IMR-90 (cell line): ENCODE results near the gene FSD1. TPM values are rescaled to one million over a fixed set of nuclear protein-coding genes. Genes with fewer than 3 reads are reported as not detected.

Experiments used
- ATAC-seq: fragments of 200-7000 bp; cut with Tn5 transposase; 2 replicates; pipeline ENCODE4 v1.9.1; 2020; ENCODE audit warnings: low read depth, mild to moderate bottlenecking, moderate library complexity
- BruUV-seq: library from RNA; stranded (reverse); fragments of 400-500 nt; replicated peaks from 2 replicates; lab custom pipeline; 2021; lab: Mats Ljungman, UMichigan
- CTCF ChIA-PET: fragments of 300-600 bp; formaldehyde crosslinking; extraction: SDS; loops from one replicate; lab custom pipeline; 2021; ENCODE audit warnings: antibody characterized with exemption; lab: Yijun Ruan, JAX
- POLR2A ChIA-PET: fragments of 300-600 bp; sonication (Branson Sonifier 250); formaldehyde crosslinking; loops from one replicate; lab custom pipeline; 2022; ENCODE audit warnings: antibody characterized with exemption; ENCODE audit not compliant: unreplicated experiment; lab: Charles Lee
- DNase-seq: peaks from one replicate; pipeline ENCODE4 v3.0.0; 2013
- H2AFZ ChIP-seq: replicated peaks from 2 replicates; pipeline ENCODE3; 2013; ENCODE audit warnings: low read length, mild to moderate bottlenecking; ENCODE audit not compliant: poor library complexity
- H2AK5ac ChIP-seq: 2 replicates; pipeline ENCODE4 v1.6.1; 2013; ENCODE audit warnings: low read depth, low read length, inconsistent platforms
- H2AK9ac ChIP-seq: replicated peaks from 2 replicates; pipeline ENCODE3; 2013; ENCODE audit warnings: mild to moderate bottlenecking, low read depth, low read length, moderate library complexity; ENCODE audit not compliant: poor library complexity
- H2BK120ac ChIP-seq: 2 replicates; pipeline ENCODE4 v1.6.1; 2013; ENCODE audit warnings: low read depth, low read length, inconsistent platforms
- H2BK15ac ChIP-seq: 3 replicates; pipeline ENCODE4 v1.6.1; 2013; ENCODE audit warnings: low read depth, low read length, inconsistent platforms
- H2BK20ac ChIP-seq: 2 replicates; pipeline ENCODE4 v1.6.1; 2013; ENCODE audit warnings: low read depth, mild to moderate bottlenecking, inconsistent platforms, low read length, moderate library complexity
- H2BK5ac ChIP-seq: 2 replicates; pipeline ENCODE4 v1.6.1; 2013; ENCODE audit warnings: mild to moderate bottlenecking, low read depth, low read length, inconsistent platforms; ENCODE audit not compliant: poor library complexity, severe bottlenecking
- H3K14ac ChIP-seq: replicated peaks from 2 replicates; pipeline ENCODE4 v1.6.1; 2013; ENCODE audit warnings: low read depth, low read length, inconsistent platforms
- H3K18ac ChIP-seq: 2 replicates; pipeline ENCODE4 v1.6.1; 2013; ENCODE audit warnings: low read depth, low read length, control low read depth
- H3K23ac ChIP-seq: 2 replicates; pipeline ENCODE4 v1.6.1; 2013; ENCODE audit warnings: low read depth, low read length, inconsistent platforms
- H3K27ac ChIP-seq: 2 replicates; pipeline ENCODE4 v1.5.1; 2013; ENCODE audit warnings: mild to moderate bottlenecking, control low read depth, low read length; ENCODE audit not compliant: insufficient read depth
- H3K27me3 ChIP-seq: 2 replicates; pipeline ENCODE4 v1.6.1; 2013; ENCODE audit warnings: low read length; ENCODE audit not compliant: control insufficient read depth, insufficient read depth
- H3K36me3 ChIP-seq: 2 replicates; pipeline ENCODE4 v1.6.1; 2013; ENCODE audit warnings: low read length, mixed read lengths; ENCODE audit not compliant: control insufficient read depth, insufficient read depth
- H3K4ac ChIP-seq: 2 replicates; pipeline ENCODE4 v1.6.1; 2013; ENCODE audit warnings: low read depth, low read length, inconsistent platforms
- H3K4me1 ChIP-seq: 2 replicates; pipeline ENCODE4 v1.6.1; 2013; ENCODE audit warnings: low read length, mixed read lengths; ENCODE audit not compliant: control insufficient read depth, insufficient read depth
- H3K4me2 ChIP-seq: 2 replicates; pipeline ENCODE4 v1.6.1; 2013; ENCODE audit warnings: low read depth, mild to moderate bottlenecking, control low read depth, low read length, moderate library complexity
- H3K4me3 ChIP-seq: 2 replicates; pipeline ENCODE4 v1.5.1; 2013; ENCODE audit warnings: low read depth, mild to moderate bottlenecking, control low read depth, low read length, moderate library complexity; ENCODE audit not compliant: insufficient read depth
- H3K56ac ChIP-seq: 2 replicates; pipeline ENCODE4 v1.6.1; 2013; ENCODE audit warnings: low read length, inconsistent platforms; ENCODE audit not compliant: insufficient read depth; ENCODE audit errors: extremely low read depth
- H3K79me1 ChIP-seq, 2 experiments: 2 replicates each; pipeline ENCODE4 v1.6.1; 2013; ENCODE audit warnings: low read length in 2 of 2, inconsistent platforms in 1 of 2, low read depth in 1 of 2
- H3K9ac ChIP-seq: 2 replicates; pipeline ENCODE4 v1.6.1; 2013; ENCODE audit warnings: low read depth, low read length, control low read depth
- H3K9me1 ChIP-seq: 2 replicates; pipeline ENCODE4 v1.6.1; 2013; ENCODE audit warnings: low read length, inconsistent platforms; ENCODE audit not compliant: insufficient read depth
- H3K9me3 ChIP-seq: 2 replicates; pipeline ENCODE4 v1.6.1; 2013; ENCODE audit warnings: low read length; ENCODE audit not compliant: control insufficient read depth, insufficient read depth
- H4K20me1 ChIP-seq: 2 replicates; pipeline ENCODE4 v1.6.1; 2013; ENCODE audit warnings: low read length, inconsistent platforms; ENCODE audit not compliant: insufficient read depth
- H4K5ac ChIP-seq: 2 replicates; pipeline ENCODE4 v1.6.1; 2013; ENCODE audit warnings: mild to moderate bottlenecking, low read depth, low read length, control low read depth
- H4K8ac ChIP-seq, 2 experiments: 2 replicates each; pipeline ENCODE4 v1.6.1; 2013; ENCODE audit warnings: low read depth in 2 of 2, low read length in 2 of 2, control low read depth in 1 of 2, inconsistent platforms in 1 of 2
- H4K91ac ChIP-seq: 2 replicates; pipeline ENCODE4 v1.6.1; 2013; ENCODE audit warnings: low read depth, low read length, inconsistent platforms; ENCODE audit not compliant: insufficient read depth
- MAZ ChIP-seq: IDR thresholded peaks from 2 replicates; pipeline ENCODE4 v1.6.1; 2012; ENCODE audit warnings: low read depth, mild to moderate bottlenecking, low read length, improper control_type of control experiment, moderate library complexity, borderline replicate concordance
- WGBS, 2 experiments: methylation state at CpG; one replicate each; pipeline versions ENCODE4 v1.1.5 to v1.1.7; 2013; ENCODE audit warnings: missing lambda C conversion rate in 2 of 2; ENCODE audit not compliant: insufficient read length in 1 of 2; ENCODE audit errors: extremely low coverage in 2 of 2; 5-methylcytosine and 5-hydroxymethylcytosine counted together
- dilution Hi-C: fragments of 300-500 bp; cut with HindIII; formaldehyde crosslinking; loops from one replicate; pipeline ENCODE4 v1.14.3; 2018; ENCODE audit warnings: low sequenced_read_pairs; ENCODE audit not compliant: unreplicated experiment
- in situ Hi-C: fragments of 300-500 bp; cut with MboI; formaldehyde crosslinking; loops from 3 replicates; pipeline ENCODE4 v1.14.3; 2019; ENCODE audit warnings: low sequenced_read_pairs, inconsistent platforms, mixed read lengths
- intact Hi-C: fragments of 100-400 bp; cut with micrococcal nuclease; formaldehyde crosslinking; loops from 2 replicates; pipeline ENCODE4 v1.10.0; 2022
- polyA plus RNA-seq, 3 experiments: library from polyadenylated mRNA; depleted of rRNA; stranded (reverse); fragments of >200 nt; gene quantifications; 2 replicates each; pipeline ENCODE4 v1.2.3, GENCODE V29; 2012; ENCODE audit warnings: low replicate concordance in 1 of 3
- total RNA-seq: library from RNA; depleted of rRNA; stranded (reverse); fragments of >200 nt; gene quantifications from 2 replicates; pipeline ENCODE4 v1.2.3, GENCODE V29; 2012

The FSD1 gene
- total and polyA plus RNA-seq, 2 of the 4 experiments (the other 2 are of a cell fraction): 17.4 to 24.4 TPM

DNA sequence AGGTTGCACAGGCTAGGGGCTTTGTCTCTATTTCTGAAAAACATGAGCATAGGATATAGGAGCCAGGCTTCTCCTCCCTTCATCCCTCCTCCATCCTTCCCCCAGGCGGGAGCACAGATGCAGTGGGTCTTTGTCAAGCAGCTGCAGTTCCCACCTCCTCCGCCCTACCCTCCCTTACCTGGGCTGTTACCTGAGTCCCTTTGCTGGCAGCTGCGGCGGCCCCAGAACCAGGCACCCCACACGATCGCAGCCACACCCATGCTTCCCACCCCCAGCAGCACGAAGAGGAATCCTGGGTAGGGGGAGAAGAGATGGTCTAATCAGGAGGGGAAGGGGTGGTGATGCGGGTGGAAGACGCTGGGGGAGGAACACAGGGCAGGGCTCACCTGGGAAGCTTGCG is 10.0 kb upstream of the FSD1 start:
- no peak overlapping the region for H3K9ac ChIP-seq
- H2AFZ ChIP-seq: no peak overlapping the region
- no peaks in the 10 kb centered on the region for H3K9me3 ChIP-seq
- dilution Hi-C loops: no loop called here
- DNase-seq: no peak
- WGBS, 2 experiments: 10% methylated on average over 2 of the region's 10 CpGs; no CpG with 5 or more reads in 1 of the 2 experiments
- no peak overlapping the region for H3K14ac ChIP-seq
- no peak overlapping the region for H3K23ac ChIP-seq
- no peaks in the 10 kb centered on the region for H3K79me1 ChIP-seq
- H2BK120ac ChIP-seq: no peak overlapping the region
- H3K4me3 ChIP-seq: no peak overlapping the region
- H2AK9ac ChIP-seq: no peak overlapping the region
- no peak overlapping the region for H3K27ac ChIP-seq
- BruUV-seq: no TSS peak
- no peak for ATAC-seq
- intact Hi-C loops: no loop called here
- H2BK5ac ChIP-seq: no peak overlapping the region
- no peak overlapping the region for H4K5ac ChIP-seq
- ChIA-PET POLR2A (no interaction called here), CTCF (no interaction called here)
- peaks cover 3% of the 10 kb centered on the region; the same call in 1 of the 2 replicates for H3K4me1 ChIP-seq
- H3K36me3 ChIP-seq: no peaks in the 10 kb centered on the region
- no peaks in the 10 kb centered on the region for H4K20me1 ChIP-seq
- H3K4me2 ChIP-seq: no peak overlapping the region
- H3K4ac ChIP-seq: no peak overlapping the region
- no peak for TF ChIP-seq MAZ
- no peak overlapping the region for H4K91ac ChIP-seq
- H2AK5ac ChIP-seq: no peak overlapping the region
- H3K9me1 ChIP-seq: no peaks in the 10 kb centered on the region
- in situ Hi-C loops: no loop called here
- no peak overlapping the region for H3K18ac ChIP-seq
- no peak overlapping the region for H2BK15ac ChIP-seq
- H3K27me3 ChIP-seq: peaks cover 16% of the 10 kb centered on the region
- no peak overlapping the region for H2BK20ac ChIP-seq
- H3K56ac ChIP-seq: no peak overlapping the region
- H4K8ac ChIP-seq: no peak overlapping the region
